GM21381 (cell line): ENCODE data around the gene CDC42SE2.
"Not testable (repeated sequence)": the region's sequence is repeated elsewhere in the genome, so short reads cannot be mapped to it uniquely, and the experiment has no call there.

ENCODE experiments used
- ATAC-seq: cut with Tn5 transposase; IDR thresholded peaks from one replicate; pipeline ENCODE4 v1.9.1; 2021; ENCODE audit warnings: mild to moderate bottlenecking, moderate library complexity; ENCODE audit not compliant: unreplicated experiment

The CDC42SE2 gene

DNA sequence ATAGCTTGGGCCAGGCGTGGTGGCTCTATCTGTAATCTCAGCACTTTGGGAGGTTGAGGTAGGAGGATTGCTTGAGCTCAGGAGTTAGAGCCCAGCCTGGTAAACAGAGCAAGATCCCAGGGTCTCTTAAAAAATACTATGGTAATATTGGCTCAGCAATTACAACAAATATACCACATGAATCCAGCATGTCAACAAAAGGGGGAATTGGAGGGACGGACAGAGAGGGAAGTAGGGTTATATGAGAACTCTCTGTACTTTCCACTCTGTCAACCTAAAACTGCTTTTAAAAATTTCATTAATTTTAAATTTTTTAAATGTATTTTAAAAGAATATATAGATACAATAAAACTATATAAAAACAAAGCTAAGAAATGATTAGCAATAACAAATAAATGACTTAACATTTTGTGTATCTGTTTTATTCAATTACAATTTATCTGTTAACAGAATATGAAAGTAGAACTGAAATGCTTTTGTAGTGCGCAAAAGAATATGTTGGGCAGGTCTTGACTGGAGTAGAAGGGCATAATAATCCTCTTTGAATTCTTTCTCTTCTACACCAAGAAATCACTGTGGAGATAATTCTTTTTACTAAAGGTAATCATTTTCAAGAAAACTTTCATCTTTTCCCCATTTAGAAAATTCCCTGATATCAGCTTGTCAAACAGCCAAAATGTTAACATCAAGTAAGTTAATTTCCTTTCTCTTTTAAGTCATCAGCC lies 12.9 kb upstream of the CDC42SE2 start:
- no peak for ATAC-seq

DNA sequence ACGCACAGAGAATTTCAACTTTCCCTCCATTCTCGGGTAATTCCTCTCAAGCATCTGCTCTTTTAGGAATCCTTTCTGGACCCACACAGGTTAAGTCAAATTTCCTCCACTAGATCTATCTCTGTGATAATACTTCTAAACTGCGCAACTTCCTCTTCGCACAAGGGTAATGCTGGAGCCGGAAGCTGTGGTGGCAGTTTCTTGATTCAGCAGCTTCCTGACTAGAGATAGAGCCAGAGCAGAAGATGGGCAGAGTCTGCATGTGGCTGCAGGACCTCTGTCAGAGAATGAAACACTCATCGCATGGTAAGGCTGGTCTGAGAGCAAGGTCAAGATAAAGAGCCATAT lies 11.1 kb upstream of the CDC42SE2 start:
- ATAC-seq, result peak; percentile 84

DNA sequence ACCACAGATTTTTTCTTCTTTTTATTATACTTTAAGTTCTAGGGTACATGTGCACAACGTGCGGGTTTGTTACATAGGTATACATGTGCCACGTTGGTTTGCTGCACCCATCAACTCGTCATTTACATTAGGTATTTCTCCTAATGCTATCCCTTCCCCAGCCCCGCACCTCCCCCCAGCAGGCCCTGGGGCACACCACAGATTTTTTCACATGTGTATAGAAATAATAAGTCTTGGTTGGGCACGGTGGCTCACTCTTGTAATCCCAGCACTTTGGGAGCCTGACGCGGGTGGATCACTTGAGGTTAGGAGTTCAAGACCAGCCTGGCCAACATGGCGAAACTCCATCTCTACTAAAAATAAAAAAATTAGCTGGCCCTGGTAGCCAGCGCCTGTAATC lies 9.8 kb upstream of the CDC42SE2 start:
- ATAC-seq, result not testable (repeated sequence)

DNA sequence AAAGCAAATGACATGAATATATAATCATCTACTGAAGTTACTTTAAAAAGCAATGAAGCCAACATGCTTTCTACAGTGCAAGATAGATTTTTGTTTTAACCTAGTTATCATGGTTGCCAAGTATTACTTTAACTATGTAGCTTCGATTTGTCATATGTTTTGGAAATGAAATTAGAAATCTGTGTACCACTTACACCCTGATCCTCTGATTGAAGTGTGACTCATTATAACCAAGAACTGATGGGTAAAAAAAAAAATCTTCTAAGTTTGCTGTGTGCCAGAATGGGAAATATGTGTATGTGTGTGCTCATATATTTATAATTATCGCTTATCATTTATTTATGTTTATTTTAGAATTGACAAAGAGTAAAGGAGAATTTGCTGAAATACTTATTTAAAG lies 9.1 kb upstream of the CDC42SE2 start:
- no peak for ATAC-seq

DNA sequence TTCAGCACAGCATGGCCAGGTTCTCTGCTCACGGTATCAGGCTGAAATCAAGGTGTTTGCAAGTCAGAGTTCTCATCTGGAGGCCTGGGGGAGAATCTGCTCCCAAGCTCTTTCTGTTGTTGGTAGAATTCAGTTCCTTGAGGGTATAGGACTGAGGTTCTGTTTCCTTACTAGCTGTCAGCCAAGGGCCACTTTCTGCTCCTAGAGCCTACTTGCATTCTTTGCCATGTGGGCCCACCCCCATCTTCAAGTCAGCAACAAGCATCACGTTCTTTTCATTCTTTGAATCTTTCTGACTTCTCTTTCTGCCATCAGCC lies 7.4 kb upstream of the CDC42SE2 start:
- ATAC-seq, result no peak

DNA sequence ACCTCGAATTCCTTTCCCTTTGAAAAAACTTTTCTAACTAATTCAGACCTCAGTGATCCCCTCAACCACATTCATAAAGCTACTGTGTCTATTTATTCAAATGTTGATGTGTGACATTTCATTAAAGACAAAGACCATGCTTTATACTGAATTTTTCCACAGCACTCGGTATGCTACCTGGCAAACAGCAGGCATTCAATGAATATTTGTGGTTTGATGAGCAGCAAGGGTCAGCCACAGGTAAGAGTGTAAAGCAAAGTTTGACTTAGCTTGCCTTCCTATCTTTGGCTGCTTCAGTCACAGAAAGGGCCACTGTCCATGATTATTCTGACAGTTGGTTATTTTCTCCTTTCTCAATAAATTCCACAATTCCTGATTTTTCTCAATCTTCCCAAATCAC lies 5.1 kb upstream of the CDC42SE2 start:
- no peak for ATAC-seq

DNA sequence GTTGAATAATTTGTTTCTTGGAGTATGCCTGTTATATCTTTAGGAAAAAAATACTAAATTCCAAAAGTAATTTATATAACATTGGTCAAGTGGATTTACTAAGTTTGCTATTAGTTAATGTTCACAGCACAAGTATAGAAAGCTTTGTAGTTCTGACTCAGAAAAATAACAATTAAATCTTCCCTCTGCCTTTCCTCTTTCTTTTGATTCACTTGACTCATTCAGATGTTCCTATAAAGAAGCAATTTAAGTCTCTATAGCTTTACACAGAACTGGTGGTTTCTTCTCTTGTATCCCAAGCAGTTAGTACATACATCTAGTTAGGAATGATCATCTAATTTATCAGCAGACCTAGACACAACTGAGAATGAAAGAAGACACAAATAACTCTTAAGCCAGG lies 4.5 kb upstream of the CDC42SE2 start:
- no peak for ATAC-seq

DNA sequence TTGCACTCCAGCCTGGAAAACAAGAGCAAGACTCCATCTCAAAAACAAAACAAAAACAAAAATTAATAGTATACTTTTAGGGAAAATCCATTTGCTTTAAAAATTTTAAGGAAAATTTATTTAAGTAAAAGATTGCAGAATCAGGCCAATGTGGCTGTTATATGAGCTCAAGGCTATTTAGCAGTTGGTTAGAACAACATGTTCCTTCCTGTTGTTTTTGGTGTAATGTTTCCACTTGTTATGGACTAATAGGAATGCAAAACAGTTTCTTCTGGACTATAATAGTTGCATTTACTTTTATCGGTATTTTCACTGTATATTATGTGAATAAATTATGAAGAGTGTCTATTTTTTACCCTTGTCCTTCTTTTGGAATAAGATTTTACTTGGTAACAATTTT lies 3.0 kb upstream of the CDC42SE2 start:
- no peak for ATAC-seq

DNA sequence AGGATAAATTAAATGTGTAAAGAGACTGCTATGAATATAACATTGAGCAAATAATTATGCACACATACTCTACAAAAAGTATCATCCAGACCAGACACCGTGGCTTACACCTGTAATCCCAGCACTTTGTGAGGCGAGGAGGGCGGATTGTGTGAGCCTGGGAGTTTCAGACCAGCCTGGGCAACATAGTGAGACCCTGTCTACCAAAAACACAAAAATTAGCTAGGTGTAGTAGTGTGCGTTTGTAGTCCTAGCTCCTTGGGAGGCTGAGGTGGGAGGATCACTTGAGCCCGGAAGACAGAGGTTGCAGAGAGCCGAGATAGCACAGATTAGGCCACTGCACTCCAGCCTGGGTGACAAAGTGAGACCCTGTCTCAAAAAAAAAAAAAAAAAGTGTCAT lies 2.4 kb upstream of the CDC42SE2 start:
- ATAC-seq, result no peak

DNA sequence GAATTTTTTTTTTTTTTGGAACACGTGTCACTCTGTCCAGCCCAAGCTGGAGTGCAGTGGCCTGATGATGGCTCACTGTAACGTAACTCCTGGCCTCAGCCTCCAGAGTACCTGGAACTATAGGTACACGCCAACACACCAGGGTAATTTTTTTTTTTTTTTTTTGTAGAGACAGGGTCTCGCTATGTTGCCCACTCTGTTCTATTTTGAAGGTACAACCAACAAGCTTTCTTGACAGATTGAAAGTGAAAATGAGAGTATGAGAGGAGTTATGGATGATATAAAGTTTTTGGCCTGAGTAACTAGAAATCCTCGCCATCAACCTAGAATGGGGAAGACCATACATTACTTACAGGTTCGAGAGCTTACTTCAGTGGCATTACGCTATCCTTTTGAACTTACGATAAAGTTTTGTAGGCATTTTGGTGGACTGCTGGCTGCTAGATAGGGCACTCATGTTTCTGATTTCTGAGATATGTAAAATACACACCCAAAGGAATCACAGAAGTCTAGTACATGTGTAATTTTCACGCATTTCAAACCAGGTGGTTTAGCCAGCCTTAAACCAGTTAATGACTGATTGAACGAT lies 806 bp upstream of the CDC42SE2 start:
- peak; percentile 11 for ATAC-seq

DNA sequence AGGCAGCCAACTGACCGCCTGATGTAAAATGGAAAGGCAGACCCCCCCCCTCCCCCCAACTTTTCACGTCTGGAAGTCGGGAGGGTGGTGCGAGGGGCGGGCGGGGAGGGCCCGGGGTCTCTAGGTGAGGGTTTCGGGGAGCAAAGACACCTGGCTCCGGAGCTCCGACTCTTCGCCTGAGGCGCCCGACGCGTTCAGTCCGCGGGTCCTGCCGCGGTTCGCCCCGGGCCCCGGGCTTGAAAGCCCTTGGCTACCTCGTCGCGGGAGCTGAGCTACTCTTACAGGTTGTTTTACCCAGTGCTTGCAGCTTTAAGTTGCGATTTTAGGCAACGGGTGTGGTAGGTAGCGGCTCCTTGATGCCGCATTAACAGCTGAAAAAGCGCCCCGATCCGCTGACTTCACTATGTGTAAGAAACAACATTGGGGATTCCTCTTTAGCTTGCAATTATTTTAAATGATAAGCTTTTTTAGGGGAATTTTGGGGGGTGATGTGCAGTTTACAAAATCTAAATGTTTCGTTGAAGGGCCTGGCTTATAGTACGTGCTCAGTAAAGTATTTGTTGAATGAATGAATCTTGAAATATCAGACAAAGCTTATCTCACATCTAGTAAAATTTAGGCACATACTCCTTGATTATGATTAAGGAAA lies 722 bp downstream of the CDC42SE2 start:
- no peak for ATAC-seq

DNA sequence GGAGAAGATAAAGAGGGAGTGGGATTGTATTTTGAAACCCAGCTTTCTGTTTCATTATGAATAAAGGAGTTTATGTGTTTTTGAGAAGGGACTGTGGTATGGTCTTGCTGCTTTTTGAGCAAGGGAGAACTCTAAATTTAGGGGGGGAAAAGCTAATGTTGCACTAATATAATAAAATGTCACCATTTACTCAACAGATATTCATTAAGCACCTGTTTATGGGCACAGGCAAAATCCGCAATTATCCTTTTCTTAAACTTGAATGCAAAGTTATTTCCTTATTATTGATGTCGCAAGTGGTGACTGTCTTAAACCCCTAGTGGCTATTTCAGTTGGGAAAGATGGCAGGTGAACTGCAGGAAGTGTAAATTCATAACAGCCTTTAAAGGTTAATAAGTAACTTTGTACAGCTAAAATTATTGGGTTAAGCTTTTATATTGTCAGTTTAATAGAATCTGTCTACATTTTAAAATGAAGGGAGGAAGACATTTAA lies 1.5 kb downstream of the CDC42SE2 start:
- peak; percentile 27 for ATAC-seq

DNA sequence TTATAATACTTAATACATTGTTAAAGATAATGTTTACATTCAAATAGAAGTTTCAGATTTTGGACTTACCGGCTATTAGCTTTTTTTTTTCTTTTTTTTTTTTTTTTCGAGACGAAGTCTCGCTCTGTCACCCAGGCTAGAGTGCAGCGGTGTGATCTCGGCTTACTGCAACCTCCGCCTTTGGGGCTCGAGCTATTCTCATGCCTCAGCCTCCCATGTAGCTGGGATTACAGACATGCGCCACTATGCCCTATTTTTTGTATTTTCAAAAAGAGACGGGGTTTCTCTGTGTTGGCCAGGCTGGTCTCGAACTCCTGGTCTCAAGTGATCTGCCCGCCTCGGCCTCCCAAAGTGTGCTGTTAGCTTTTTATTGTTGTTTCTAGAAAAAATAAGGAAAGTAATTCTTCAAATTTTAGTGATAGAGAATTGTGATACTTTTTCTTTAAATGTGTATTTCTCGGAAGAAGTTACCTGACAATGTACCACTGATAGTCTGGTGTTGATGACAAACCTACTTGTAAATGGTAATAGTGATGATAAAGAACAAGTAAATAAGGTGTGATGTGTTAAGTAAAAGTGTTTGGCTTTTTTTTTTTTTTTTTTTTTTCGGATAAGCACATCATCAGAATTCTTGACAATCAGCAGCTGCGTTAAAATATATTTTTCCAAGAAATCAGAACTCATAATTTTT lies 2.7 kb downstream of the CDC42SE2 start:
- ATAC-seq, result no peak

DNA sequence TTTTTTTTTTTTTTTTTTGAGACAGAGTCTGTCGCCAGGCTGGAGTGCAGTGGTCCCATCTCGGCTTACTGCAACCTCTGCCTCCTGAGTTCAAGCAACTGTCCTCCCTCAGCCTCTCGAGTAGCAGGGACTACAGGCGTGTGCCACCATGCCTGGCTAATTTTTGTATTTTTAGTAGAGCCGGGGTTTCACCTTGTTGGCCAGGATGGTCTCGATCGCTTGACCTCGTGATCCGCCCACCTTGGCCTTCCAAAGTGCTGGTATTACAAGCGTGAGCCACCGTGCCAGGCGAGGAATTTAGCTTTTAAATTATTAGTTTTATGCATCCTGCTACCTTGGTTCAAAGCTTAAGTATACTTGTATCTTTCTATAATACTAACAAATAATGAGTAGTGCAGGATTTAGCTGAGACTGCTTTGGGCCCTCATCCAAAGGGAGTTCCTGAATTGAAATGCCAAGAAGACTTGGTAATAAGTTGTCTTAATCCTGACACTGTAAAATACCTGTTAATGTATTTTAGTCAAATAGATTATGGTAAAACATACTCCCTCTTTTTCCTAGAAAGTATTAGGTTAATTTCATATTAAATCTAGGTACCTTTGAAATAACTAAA lies 5.0 kb downstream of the CDC42SE2 start:
- ATAC-seq, result no peak

DNA sequence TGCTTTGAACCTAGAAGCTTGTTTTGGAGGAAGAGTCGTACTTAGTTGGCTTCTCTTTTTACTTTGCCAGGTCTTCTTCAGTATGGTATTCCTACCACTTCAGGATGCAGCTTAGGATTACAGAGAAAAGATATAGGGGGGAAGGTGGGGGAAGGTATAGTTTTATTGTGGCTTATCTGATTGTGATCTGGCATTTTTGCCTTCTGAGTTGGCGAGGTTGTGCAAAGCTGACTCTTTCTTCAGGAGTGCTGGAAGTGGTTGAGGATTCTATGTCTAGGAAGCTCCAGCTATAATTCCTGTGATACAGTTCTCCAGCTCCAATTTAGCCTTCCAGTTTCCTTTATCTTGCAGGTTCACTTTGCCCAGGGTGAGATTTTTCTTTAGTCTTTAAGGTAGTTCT lies 7.0 kb downstream of the CDC42SE2 start:
- no peak for ATAC-seq

DNA sequence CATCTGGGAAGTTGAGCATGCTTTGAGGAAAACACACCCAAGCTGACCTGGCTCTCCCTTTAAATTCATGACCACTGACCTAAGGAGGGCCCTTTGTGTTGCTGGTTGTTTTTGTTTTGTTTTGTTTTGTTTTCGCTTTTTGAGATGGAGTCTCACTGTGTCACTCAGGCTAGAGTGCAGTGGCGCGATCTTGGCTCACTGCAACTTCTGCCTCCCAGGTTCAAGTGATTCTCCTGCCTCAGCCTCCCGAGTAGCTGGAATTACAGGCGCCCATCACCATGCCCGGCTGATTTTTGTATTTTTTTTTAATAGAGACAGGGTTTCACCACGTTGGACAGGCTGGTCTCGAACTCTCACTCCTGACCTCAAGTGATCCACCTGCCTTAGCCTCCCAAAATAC lies 8.0 kb downstream of the CDC42SE2 start:
- not testable (repeated sequence) for ATAC-seq

DNA sequence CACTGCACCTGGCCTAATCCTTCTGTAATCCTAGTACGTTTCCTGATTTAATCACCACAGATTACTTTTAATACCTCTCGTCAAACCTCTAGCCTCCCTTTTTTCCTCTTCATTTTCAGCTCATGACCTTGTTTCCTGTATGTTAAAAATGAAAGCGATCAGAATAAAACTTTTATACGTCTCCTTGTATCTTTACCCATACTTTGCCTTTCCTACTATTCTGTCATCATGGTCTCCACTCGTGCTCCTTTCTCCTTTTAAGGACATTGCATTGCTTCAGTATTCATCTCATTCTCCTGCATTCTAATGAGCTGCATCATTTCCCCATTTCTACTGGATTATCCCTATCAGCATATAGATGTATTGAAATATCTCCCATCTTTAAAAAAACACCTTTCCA lies 8.5 kb downstream of the CDC42SE2 start:
- no peak for ATAC-seq

DNA sequence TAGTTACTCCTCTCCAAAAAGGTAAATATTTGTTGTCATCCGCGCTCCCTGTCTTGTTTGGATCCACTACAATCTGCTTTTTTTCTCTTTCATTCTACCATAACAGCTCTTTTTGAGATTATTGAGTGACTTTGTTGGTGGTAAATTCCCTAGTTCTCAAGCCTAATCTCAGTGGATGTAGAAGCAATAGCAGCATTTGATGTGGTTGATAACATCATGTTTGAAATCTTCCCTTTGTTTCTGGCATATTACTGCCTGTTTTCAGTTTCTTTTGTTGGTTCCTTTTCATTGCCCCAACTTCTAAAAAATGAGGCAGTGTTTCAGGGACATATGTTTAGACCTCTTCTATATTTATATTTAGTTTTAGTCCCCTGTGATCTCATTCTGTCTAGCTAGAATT lies 8.9 kb downstream of the CDC42SE2 start:
- ATAC-seq, result peak; percentile 33

DNA sequence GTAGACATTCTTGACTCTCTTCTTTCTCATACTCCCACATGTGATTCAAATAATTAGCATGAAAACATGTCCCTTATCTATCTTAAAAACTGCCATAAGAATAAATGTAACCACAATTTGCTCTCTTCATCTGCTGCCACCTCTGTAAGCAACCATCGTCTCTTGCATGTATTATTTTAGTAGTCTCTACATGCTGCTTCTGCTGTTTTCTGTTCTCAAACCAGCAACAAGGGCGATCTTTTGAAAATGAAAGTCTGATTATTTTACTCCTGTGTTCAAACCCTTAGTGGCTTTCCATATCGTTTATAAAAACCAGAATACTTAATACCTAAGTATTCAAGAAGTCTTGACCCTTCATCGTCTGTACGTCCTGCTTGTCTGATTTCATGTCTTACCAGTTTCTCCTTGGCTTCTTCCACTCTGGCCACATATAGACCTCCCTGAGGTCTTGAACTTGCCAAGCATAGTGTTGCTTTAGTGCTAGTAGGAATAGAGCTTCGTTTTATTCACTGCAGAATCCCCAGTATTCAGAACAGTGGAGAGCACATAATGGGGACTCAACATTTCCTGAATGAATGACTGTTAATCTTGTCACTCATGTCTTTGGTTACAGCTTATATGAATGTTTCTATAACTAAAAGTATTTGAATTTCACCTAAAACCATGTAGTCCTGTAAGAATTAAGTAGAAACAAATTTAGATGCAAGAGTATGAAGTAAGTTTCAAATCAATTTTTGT lies 10.6 kb downstream of the CDC42SE2 start:
- ATAC-seq, result no peak

DNA sequence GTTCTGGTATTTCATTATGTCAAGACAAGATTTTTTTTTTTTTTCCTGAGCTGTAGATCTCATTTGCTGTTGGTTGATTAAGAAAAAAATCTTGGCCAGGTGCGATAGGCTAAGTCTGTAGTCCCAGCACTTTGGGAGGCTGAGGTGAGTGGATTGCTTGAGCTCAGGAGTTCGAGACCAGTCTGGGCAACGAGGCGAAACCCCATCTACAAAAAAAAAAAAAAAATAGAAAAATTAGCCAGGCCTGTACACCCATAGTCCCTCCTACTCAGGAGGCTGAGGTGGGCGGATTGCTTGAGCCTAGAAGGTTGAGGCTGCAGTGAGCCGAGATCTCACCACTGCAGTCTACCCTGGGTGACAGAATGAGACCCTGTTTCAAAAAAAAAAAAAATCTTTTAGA lies 12.2 kb downstream of the CDC42SE2 start:
- no peak for ATAC-seq

DNA sequence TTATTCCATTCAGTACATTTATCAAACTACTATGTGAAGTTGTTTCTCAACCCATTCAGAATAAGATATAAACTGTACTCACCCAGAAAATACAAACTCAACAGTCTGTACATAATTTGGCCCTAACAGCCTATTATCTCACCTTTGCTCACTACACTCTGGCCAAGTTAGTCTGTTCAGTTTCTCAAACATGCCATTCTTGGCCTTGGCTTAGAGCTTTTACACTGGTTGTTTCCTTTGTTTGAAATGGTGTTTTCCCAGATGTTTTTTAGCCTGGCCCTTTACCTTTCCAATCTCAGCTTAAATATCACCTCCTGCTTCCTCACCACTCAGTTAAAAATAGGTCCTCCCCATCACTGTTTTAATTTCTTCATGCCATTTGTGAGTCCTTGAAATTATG lies 13.6 kb downstream of the CDC42SE2 start:
- no peak for ATAC-seq
